NCI-H345 (cell line): ENCODE data around the gene TMEM183A.

ENCODE experiments used
- DNase-seq: peaks from one replicate; lab custom pipeline; 2025; lab: John Stamatoyannopoulos, UW

TMEM183A gene

DNA sequence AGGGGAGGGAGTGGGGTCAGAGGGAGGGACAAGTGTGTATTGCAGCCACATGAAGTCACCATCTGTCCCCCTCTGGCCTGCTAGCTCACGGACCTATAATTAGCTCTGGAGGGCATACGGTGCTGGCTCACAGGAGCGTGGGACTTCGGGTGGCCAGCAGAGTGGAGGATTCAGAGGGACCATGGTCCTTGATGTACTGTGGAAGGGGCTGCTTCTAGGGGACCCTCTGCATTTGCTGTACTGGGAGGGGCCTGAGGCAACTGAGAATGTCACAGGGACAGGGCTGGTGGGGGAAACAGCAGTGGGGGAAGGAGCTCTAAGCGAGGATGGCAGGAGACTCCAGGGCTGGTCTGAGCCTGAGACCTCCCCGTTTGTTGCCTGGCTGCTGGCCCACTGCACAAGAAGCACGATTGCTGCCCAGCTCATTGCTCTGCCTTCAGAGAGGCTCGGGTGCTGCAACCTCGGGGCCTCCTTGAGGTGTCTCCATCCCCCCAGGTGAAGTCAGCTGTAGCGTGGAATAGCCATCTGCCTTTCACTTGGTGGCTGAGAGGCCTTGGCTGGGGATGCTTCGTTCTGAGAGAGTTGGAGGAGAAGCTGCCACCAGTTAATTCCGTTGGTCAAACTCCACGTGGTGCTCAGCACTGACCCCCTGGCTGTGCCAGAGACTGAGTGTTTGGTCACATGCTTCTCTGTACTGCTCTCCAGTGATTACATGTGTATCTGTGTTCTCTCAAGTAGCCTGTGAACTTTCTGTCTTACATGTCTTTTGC is 21.8 kb downstream of the TMEM183A start:
- DNase-seq = no peak

DNA sequence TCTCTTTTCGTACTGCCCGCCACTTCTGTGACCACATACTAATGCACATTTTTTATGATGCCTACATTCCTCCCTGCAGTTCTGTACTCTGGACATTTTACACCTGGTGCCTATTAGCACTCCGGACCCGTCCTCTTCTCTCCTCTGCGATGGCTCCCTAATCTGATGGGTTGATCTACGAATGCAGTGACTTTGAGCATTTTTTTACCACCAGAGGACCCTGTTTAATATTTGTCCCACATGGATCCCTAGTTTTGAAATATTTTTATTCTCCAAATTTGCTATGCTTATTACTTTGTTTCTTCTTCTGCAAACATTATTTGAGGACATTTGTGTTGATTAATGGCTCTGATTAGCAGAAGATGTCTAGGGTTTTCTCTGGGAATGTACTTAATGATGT is 24.3 kb downstream of the TMEM183A start:
- no peak for DNase-seq

DNA sequence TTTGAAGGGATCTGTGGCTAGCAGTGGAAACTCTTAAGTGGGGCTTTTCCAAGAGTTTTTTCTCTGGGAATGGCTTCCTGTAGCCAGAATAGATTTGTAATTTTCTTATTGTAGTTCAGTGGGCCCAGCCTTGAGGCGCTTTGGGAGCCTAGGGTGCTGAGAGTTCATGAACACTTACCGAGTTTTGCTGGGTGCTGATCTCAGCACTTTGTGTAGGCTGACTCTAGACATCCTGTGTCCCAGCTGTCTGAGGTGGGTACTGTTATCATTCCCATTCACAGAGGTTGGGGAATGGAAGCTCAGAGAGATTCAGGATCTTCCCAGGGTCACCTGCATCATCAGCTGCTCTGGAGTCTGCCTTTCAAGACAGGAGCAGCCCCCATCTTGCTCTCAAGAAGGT is 26.1 kb downstream of the TMEM183A start:
- no peak for DNase-seq

DNA sequence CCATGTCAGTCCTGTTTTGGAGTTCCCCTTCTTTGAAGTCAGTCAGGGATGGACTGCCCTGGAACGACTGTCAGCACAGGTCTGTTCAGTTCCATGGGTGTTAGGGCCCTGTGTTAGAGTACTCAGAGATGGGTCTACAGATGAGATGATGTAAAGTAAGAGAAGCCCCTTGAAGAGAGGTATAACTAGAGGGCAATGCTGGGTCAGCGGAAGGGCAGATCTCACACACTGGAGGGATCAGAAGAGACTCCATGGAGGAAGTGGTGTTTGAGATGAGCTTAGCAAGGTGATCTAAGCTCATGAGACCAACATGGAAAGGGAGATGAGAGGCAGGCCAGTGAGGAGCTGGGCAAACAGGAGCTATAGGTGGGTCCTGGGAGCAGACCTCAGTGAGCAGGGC is 26.7 kb downstream of the TMEM183A start:
- no peak for DNase-seq

DNA sequence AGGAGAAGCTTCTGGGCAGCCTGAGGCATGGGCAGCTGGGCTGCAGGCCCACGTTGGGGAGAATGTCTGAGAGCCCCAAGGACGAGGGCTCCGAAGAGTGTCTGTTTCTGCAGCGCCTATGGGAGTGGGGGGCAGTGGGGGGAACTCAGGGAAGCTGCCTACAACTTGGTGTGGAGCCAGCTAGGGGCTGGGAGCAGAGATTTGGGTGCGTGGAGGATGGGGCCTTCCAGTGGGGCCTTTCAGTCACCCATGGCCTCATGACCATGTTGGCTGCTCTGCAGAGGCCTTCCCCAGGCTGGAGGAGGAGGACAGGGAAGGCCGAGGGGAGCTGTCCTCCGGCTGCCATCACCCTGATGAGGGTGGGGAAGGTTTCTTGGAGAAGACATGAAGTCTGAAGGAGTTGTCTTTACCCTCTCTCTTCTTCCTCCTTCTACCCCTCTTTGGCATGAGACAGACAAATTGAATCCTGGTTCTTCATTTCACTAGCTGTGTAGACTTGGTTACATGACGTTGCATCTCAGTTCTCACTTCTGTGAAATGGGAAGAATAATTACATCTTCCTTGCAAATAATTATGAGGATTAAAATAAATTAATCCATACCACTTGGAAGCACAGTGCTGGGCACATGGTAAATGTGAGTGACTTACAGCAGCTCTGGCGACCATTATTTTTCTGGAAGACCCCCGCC is 27.4 kb downstream of the TMEM183A start:
- no peak for DNase-seq

DNA sequence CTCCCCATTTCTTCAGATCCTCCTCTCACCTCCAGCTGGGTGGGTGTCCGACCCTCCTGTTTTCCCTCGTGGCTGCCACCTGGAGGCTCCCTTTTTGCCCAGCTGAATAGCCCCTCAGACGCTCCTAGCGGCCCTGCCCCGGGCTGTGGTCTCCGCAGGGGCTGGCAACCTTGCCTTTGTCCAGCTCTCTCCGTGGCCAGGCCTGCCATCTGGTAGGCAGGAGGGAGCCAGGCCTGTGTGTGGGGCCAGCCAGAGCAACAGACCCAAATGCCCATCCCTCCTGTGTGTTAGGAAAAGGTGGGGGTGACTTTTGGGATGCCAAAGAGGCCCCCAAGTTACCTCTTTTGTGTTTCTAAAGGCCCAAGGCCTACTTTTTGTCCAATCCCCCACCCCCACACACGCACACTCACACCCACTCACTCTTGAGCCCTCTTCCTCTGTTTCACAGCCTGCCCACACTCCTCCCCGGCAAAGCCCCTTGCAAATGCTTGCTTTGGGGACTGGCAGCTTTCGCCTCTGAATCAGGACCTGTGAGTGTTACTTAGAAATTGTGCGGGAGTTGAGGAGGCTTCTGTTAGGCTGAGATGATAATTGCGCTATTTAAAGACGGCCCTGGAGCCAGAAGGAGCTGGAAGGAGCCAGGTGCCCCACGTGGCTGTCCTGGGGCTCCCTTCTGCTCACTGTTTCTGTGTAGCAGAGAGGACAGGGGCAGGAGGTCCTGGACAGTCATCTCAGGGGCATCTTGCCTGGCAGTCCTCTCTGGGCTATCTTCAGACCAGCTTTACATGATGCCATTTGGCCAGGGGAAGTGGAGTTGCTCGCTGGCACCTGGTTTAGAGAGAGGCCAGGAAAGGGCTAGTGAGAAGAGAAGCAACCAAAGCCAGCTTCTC is 28.2 kb downstream of the TMEM183A start:
- no peak for DNase-seq

DNA sequence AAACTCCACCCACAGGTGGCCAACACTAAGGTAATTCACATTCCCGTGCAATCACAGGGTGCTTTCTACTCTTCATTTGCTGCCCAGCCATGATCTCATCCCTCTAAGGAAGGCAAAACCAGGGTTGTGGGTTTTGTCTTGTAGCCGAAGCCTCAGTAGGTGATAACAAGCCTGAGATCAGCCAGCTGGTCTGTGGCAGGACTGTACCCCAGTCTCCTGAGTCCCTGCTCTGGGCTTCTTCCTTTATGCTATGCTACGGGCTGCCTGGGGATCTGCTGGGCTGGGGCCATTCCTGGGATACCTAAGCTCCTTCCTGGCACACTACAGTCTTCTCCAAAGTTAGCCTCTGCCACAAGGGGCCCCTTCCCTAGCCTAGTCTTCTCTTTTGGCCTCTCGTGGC is 29.0 kb downstream of the TMEM183A start:
- no peak for DNase-seq

DNA sequence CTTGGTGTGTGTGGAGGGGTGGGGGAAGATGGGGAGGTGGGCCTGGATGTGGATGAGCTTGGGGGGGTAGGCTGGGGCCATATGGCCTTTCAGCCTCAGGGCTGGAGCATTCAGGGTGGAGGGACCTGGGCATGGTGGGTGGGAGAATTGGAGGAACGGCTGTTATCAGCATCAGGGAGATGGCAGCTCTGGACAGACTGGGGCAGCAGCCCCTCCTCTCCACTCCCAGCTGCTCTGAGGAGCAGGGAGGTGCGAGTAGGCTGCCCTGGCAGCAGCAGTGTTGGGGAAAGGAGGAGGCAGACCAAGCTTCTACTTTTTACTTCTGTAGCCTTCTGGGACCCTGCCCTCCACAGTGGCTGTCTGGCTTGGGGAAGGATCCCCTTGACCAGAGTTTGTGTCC is 29.4 kb downstream of the TMEM183A start:
- no peak for DNase-seq

DNA sequence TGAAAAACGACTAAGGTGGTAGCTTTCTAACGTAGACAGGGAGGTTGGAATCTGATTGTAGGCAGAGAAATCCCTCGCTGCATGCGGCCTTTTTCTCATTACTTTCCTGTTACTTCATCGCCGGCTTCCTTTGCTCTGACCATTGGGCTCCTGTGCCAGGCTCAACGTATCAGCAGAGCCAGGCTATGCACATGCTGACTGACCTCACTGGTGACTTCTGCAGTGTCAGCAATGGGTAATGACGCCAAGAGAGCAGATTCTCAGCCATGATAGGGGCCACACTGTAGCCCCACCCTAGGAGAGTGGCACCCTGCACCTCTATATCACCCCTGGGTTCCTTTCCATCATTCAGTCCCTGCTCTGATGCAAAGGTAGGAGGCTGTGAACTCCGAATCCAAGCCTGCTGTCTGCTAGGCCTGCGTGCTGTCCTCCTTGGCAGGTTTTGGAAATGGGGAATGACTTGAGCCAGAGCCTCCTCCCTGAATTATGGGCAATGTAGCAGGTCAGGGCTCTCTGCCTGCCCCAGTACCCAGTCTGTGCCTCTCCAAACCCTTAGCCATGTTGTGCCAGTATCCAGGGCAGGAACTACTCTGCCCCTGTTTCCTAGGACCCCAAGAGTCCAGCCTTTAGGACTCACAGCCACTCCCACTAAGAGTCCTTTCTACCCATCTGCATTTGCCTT is 30.5 kb downstream of the TMEM183A start:
- no peak for DNase-seq

DNA sequence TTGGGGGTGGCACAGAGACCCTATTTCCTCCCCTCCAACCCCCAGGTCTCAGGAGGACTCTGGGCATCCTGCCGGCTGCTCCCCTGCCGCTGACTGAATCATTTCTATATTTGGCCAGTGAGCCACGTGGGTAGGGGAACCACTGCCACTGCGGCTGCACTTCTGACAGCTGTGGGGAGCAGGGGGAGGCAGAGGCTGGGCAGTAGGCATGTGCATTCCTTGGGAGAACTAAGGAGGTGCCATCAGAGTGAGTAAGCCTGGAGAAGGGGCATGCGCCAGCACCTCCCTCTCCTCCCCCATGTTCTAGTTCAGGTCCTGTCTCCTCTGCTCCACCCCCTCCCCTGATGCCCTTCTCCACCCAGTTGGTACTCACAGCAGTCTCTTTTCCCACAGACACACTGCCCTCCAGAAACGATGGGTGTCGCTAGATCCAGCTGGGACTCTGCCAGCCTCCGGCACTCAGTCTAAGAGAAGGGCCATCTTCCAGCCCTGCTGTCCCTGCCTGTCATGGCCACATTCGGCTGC is 31.1 kb downstream of the TMEM183A start:
- no peak for DNase-seq

DNA sequence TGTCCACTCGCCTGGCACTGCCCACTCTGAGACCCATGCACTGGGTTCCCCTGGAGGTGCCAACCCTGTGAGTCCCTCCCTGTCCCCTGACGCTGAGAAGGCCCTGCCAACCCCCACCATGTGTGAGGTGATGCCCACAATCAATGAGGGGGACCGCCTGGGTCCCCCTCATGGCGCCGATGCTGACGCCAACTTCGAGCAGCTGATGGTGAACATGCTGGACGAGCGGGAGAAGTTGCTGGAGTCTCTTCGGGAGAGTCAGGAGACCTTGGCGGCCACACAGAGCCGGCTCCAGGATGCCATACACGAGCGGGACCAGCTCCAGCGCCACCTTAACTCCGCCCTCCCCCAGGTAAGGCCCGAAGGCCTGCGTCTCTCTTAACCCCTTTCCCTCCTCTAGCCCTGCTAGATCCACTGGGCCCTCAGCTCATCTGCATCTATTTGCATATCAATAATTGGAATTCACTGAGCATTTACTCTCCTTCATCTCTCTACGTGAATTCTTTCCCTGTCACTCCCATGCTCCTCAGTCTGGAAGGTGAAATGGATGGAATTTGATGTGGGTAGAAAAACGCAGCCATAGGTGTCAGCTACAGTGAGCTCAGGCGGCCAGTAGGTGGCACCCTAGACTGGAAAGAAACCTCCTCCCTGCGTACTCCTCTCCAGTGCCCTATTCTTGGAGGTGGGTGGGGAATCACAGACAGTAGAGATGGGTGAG is 31.9 kb downstream of the TMEM183A start:
- DNase-seq = peak; percentile 64

DNA sequence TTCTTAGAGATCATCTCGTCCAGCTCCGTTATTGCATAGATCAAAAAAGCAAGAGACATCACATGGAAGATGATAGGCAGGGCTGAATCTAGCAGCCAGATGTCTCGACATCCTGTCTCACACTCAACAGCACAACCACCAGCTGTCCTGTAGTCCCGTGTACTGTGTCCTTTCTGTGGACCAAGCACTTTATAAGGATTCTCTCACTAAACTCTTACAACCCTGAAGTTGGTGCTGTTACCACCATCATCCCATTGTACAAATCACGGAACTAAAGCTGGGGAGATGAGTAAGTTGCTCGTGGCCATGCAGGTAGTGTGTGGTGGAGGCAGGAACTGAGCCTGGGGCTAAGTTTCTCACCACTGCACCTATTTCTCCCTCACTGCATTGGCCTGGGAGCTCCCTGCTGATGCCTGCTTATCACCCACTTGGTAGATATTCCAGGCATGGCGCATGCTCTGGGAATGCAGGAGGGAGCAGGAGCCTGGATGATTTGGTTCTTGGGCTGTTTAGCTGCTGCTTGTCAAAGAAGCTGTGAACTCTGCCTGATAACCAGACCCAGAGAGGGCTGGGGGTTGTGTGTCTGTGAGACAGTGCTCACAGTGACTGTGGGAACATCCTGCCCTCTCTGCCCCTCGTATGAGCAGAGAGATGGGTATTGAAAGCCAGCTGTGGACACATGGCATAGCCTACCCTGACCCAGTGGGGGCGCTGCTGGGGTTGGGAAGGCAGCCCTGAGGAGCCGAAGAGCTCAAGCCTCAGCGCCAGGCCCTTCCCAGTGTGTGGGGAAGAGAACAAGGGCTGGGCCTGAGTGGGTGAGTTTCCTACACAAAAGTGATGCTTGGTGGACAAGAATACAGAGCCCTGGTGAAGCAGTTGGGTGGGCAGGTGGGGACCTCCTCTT is 32.7 kb downstream of the TMEM183A start:
- no peak for DNase-seq

DNA sequence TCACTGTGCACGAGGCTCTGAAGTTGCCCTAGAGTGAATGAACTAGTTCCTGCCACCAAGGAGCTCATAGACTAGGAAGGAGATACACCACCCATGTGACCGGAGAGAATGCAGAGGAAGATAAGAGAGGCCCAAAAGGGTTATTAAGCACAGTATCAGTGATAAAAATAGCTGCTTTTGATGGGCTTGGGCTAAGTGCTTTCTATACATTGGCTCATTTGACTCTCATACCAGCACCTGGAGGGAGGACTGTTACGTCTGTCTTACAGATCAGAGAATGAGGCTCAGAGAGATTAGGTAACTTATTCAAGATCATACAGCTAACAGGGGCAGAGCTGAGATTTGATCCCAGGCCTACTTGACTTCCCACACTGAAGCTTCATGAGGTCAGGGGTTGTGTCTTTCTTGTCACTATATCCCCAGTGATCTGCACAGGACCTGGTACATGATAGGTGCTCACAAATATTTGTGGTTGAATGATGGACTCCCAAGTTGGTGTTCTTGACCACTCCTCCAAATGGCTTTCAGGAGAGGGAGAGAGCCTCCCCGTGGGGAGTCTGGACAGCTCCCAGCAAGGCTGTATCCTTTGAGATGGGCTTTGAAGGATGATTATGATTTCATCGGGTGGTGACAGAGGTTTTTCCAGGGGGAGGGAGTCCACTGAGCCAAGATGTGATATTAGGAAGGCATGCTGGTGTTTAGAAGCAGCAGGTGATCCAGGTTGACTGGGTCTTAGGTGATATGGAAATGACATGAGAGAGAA is 33.5 kb downstream of the TMEM183A start:
- DNase-seq = no peak

DNA sequence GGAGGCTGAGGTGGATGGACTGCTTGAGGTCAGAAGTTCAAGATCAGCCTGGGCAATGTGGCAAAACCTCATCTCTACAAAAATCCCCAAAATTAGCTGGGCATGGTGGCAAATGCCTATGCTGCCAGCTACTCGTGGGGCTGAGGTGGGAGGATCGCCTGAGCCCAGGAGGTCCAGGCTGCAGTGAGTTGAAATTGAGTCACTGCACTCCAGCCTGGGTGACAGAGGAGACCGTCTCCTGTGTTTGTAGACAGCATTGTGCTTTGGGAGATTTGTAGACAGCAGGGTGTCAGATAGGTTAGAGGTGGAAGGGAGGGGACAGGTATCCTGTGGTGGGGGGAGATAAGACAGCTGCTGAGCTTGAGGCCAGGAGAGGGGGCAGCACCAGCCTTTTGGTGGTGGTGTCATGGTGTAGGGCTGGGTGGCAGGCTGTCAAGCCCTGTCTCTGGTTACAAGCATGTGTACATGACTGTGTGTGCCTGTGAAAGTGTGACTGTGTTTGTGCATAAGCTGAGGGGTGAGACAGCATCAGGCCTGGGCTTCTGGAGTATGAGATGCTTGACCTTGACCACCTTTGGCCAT is 34.3 kb downstream of the TMEM183A start:
- DNase-seq = no peak

DNA sequence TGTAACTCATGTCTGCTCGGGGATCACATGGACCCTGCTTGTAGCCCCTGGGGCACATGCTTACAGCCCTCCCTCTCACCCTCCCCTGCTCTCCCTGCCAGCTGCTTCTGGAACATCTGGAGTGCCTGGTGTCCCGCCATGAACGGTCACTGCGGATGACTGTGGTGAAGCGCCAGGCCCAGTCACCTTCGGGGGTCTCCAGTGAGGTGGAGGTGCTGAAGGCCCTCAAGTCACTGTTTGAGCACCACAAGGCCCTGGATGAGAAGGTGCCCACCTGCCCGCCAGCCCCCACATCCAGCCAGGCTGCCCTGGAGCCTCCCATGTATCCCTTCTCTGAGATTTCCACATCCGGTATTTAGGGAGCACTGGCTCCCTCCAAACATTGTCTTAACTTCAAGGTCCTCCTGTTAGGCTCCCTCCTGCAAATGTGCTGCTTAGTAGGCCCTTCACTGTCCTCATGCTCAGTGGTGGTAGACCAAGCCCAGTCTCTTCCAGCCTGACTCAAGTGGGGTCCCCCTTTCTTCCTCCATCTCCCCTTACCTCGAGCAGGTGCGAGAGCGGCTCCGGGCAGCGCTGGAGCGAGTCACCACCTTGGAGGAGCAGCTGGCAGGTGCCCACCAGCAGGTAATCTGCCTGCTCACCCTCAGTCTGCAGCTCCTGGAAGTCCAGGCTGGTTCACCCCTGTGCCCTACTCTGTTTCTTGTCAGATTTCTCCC is 36.8 kb downstream of the TMEM183A start:
- DNase-seq = no peak

DNA sequence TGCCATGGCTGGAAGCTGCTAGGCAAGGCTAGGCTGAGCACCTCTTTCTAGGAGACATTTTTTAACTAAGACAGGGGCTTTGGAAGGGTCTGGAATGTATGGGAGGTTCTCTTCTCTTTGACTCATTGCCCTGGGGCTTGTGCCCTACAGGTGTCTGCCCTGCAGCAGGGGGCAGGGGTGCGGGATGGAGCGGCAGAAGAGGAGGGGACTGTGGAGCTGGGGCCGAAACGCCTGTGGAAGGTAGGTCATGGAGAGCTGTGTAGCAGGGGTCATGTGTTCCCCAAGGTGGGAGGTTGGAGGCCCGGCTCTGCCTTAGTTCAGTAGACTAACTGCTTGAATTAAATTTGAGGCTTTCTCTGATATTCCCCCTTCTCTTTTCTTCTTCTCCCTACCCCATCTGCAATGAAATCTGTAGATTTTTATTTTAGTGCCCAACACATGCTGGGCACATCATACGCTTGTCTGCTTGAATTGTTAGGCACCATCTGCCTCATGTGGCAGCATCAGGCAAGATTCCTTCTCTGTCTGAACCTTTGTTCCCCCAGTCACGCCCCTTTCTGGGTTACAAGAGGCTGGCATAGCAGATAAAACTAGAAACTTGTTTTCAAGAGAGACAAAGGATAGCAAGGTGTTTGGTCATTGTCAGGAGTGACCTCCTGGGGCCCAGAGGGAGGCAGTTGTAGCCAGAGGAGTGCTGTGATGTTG is 37.5 kb downstream of the TMEM183A start:
- no peak for DNase-seq

DNA sequence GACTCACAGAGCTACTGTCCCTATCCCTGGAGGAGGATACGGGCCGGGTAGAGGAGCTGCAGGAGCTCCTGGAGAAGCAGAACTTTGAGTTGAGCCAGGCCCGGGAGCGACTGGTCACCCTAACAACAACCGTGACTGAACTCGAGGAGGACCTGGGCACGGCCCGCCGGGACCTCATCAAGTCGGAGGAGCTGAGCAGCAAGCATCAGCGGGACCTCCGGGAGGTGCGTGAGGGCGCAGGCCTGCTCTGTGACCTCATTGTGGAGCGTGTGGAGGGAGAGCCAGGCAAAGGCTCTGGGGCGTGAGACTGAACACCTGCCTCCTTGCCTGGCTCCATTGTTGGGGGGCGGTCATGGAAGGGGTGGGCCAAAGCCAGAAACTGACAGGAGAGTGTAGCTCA is 38.2 kb downstream of the TMEM183A start:
- no peak for DNase-seq
